ENCODE measurements around the gene LPO.

LPO gene

GRCh38 chr17:58264407-58265103 lies 26.2 kb downstream of the LPO start:
- DNase-seq: no peak

DNA sequence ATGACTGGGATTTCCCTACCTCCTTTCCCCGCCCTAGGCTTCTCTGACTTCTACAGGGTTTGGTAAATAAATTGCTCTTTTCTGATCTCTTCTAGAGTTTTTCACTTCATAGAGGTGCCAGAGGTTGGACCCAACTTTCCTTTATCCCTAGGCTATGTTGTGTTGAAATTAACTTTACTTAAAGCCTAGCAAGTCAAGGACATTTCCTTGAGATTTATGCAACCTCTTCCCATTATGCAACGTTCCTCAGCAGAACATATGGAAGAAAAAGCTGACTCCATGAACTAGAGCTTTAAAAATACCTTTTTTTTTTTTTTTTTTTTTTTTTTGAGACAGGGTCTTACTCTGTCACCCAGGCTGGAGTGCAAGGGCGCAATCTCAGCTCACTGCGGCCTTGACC lies 26.9 kb downstream of the LPO start:
- DNase-seq: no peak

GRCh38 chr17:58265902-58266875 lies 27.8 kb downstream of the LPO start:
- DNase-seq: no peak

DNA sequence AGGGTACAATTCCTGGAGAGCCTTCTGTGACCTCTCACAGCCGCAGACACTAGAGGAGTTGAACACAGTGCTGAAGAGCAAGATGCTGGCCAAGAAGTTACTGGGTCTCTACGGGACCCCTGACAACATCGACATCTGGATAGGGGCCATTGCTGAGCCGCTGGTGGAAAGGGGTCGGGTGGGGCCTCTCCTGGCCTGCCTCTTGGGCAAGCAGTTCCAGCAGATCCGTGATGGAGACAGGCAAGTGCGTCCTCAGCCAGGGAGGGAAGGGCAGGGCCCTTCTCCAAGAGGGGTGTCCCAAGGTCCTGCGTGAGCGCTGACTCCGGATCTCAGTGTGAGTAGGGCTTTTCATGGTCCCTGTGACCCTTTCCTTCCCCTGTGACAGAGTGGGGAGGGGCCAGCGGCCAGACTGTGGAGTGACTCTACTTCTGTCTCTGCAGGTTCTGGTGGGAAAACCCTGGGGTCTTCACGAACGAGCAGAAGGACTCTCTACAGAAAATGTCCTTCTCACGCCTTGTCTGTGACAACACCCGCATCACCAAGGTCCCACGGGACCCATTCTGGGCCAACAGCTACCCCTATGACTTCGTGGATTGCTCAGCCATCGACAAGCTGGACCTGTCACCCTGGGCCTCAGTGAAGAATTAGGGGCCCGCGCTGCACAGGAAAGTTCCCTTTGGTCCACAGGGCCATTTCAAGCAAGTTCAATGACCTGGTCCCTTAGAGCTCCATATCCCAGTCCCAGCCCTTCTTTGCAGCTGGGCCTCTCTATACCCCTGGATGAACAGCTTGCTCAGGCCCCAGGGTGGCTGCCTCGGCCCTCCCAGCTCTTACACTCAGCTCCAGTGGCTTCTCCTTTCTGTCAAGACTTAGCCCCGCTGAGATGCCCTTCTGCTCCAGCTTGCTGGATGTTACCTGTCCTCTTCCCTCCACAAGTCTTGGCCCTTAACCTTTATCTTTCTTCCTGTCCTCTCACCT lies 29.3 kb downstream of the LPO start:
- DNase-seq: no peak

GRCh38 chr17:58268326-58268725 lies 29.9 kb downstream of the LPO start:
- DNase-seq: no peak

DNA sequence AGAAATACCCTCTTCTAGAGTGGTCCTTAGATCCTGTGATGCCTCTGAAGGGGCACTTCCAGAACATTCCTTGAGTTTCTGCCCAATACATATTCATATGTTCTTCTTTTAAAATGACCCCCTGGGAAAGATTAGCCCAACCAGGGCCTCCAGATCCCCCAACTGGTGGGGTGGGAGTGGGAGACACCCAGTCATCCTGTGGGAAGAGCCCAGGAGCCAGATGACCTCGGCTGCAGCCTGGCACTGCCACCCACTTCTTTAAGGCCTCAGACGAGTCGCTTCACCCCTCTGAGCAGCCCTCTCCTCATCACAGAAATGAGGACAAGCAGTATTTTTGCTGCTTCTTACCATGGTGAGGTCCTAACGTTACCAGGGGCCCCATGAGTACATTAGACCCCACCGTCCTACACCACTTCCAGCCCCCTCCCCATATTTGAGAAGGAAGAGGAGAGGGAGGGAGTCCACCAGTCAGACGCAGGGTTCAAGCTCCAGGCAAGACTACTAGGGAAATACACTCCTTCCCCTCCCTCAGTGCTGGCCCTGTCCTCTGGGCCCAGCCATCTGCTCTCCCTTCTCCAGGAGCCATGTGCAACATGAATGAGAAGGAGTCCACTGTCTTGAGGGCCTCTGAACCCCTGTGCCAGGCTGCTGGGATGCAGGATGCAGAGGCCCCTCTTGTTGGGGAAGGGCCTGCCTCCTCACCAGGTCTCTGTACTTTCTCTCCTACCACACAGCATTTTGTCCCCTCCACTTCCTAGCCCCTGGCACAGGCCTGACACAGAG lies 30.6 kb downstream of the LPO start:
- no peak for DNase-seq

DNA sequence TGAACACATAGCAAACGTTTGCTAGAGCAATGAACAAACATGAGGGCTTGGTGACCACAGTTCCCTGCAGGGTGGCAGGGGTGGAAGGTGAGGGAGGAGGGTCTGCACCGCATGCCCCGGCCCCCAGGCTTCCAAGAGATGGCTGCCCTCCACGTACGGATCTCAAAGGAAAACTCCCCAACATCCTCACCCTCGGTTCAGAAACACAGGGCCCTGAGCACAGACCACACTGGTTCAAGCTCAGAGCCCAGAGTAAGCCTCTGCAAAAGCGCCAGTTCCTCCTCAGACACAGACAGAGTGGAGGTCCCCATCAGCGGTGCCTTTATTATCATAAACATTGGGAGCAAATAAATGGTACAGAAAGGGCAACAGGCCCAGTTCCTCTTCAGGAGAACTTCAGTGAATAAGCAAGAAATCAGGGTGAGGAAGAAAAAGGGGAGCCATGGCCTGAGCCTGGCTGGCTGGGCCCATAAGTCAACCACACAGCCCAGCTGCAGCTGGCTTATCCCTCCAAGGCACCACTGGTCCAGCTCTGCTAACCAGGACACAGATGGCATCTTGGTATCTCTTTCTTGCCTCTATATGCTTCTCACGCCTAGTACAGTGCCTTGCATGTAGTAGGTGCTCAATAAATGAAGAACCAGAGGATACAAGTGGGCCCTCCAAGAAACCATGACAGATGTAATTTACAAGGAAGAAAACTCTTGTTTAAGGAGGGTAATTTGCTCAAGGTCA lies 31.3 kb downstream of the LPO start:
- DNase-seq: no peak

DNA sequence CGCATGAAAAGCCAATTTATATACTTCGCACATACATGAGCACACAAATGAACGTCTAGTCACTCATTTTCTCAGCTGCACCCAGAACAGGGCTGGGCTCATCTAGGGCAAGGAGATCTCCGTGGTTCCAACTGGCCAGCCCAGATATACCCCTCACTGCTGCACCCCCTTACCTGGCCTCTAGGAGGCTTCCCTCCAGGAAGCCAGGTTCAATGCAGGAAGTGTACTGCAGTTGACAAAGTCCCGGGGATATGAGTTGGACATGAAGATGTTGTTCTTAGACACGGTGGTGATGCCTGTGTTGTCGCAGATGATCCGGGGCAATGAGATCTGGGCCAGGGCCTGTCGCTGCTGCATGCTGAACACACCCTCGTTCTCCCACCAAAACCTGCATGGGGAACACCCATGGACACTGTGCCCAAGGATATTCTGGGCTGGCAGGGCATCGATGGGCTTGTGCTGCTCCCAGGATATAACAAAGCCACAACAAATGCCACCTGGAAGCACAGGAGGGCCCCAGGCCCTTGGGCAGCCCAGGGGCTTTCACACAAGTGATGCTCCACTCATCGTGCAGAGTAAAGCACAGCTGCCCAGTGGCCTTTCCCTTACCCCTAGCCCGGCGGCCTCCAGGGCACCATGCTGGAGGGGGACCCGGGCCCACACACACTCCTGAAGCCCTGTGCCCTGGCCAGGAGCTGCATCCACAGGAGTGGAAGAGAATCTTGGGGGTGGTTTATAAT lies 32.3 kb downstream of the LPO start:
- DNase-seq: no peak

- no peak for DNase-seq
Measured at GRCh38 chr17:58271216-58271931, 33.0 kb downstream of the LPO start.

- no peak for DNase-seq
Measured at GRCh38 chr17:58272367-58273280, 34.2 kb downstream of the LPO start.

GRCh38 chr17:58273453-58274104 lies 35.2 kb downstream of the LPO start:
- DNase-seq: no peak

- no peak for DNase-seq
Measured at GRCh38 chr17:58275417-58275816, 37.0 kb downstream of the LPO start.

DNA sequence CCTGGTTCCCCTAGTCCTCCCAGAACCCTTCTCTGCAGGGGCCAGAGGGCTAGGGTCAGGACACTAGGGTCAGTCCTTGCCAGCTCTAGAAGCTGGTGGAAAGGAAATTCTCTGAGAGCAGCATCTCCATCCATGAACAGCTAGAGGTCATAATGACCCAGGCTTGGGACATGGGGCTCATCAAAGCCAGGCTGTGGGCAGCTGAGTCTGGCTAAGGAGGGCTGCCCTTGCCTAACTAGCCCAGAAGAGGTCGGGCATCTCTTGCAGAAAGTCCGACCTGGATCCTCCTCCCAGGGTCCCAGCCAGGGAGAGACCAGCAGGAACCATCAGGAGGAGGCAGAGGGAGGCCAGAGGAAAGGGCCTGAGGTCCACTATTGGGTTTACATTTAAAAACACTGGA lies 38.0 kb downstream of the LPO start:
- DNase-seq: no peak

- no peak for DNase-seq
Measured at GRCh38 chr17:58277107-58277801, 38.9 kb downstream of the LPO start.

- no peak for DNase-seq
Measured at GRCh38 chr17:58277802-58278595, 39.6 kb downstream of the LPO start.

- no peak for DNase-seq
Measured at GRCh38 chr17:58278661-58279015, 40.3 kb downstream of the LPO start.

Measured in stimulated activated CD4-positive, alpha-beta T cell treated with anti-CD3 and anti-CD28 coated beads, Interleukin-4, amount 100 ng/mL, for 1 hour (primary cell).